GM23248 (cell line): Measurements from ENCODE around the gene GRID2IP. TPM values are rescaled to one million over a fixed set of nuclear protein-coding genes. Genes with fewer than 3 reads are reported as not detected.

ENCODE experiments used
- DNase-seq: peaks from one replicate; pipeline ENCODE4 v3.0.0-alpha.2; 2015
- H2AFZ ChIP-seq: fragments of 200-600 bp; sonication (generic); 2 replicates; pipeline ENCODE4 v1.6.1; 2016; ENCODE audit warnings: antibody characterized with exemption
- H3F3A ChIP-seq: fragments of 200-600 bp; sonication (generic); 2 replicates; pipeline ENCODE4 v1.6.1; 2016; ENCODE audit warnings: mild to moderate bottlenecking, antibody characterized with exemption, mixed run types; ENCODE audit not compliant: insufficient read depth
- H3K27ac ChIP-seq: fragments of 200-600 bp; sonication (generic); 2 replicates; pipeline ENCODE4 v1.5.1; 2016; ENCODE audit warnings: mild to moderate bottlenecking
- H3K27me3 ChIP-seq: fragments of 200-600 bp; sonication (generic); replicated peaks from 2 replicates; pipeline ENCODE4 v1.6.1; 2016; ENCODE audit warnings: mild to moderate bottlenecking; ENCODE audit not compliant: insufficient read depth
- H3K36me3 ChIP-seq: fragments of 200-600 bp; sonication (generic); 2 replicates; pipeline ENCODE4 v1.6.1; 2016; ENCODE audit warnings: low read depth, mild to moderate bottlenecking
- H3K4me1 ChIP-seq: fragments of 200-600 bp; sonication (generic); 2 replicates; pipeline ENCODE4 v1.6.1; 2016; ENCODE audit warnings: mild to moderate bottlenecking; ENCODE audit not compliant: insufficient read depth
- H3K4me2 ChIP-seq: fragments of 200-600 bp; sonication (generic); one replicate; pipeline ENCODE4 v1.6.1; 2016; ENCODE audit warnings: mild to moderate bottlenecking; ENCODE audit not compliant: unreplicated experiment
- H3K4me3 ChIP-seq: fragments of 200-600 bp; sonication (generic); 2 replicates; pipeline ENCODE4 v1.5.1; 2016; ENCODE audit warnings: mild to moderate bottlenecking
- H3K79me2 ChIP-seq: fragments of 200-600 bp; sonication (generic); 2 replicates; pipeline ENCODE4 v1.6.1; 2016; ENCODE audit warnings: mild to moderate bottlenecking; ENCODE audit not compliant: insufficient read depth
- H3K9ac ChIP-seq: fragments of 200-600 bp; sonication (generic); 2 replicates; pipeline ENCODE4 v1.6.1; 2016; ENCODE audit warnings: mild to moderate bottlenecking
- H3K9me2 ChIP-seq: fragments of 200-600 bp; sonication (generic); 2 replicates; pipeline ENCODE4 v1.6.1; 2016; ENCODE audit warnings: mixed run types, mild to moderate bottlenecking, moderate library complexity; ENCODE audit not compliant: insufficient read depth
- H3K9me3 ChIP-seq: fragments of 200-600 bp; sonication (generic); one replicate; pipeline ENCODE4 v1.6.1; 2017; ENCODE audit warnings: low read depth
- H4K20me1 ChIP-seq: fragments of 200-600 bp; sonication (generic); 2 replicates; pipeline ENCODE4 v1.6.0; 2016; ENCODE audit not compliant: insufficient read depth
- EZH2 ChIP-seq: fragments of 200-600 bp; sonication (generic); IDR thresholded peaks from 2 replicates; pipeline ENCODE4 v1.6.1; 2018; ENCODE audit warnings: antibody characterized with exemption, mild to moderate bottlenecking; ENCODE audit not compliant: insufficient read depth, poor library complexity, severe bottlenecking
- EZH2phosphoT487 ChIP-seq: fragments of 200-600 bp; sonication (generic); IDR thresholded peaks from 2 replicates; pipeline ENCODE4 v1.6.1; 2018; ENCODE audit warnings: antibody characterized with exemption, moderate library complexity, mild to moderate bottlenecking, low read depth; ENCODE audit not compliant: insufficient read depth
- WGBS, 2 experiments: methylation state at CpG; one replicate each; pipeline ENCODE4 v1.1.6; 2015 to 2017; ENCODE audit warnings: low lambda C conversion rate in 2 of 2, low coverage in 1 of 2; ENCODE audit errors: missing lambda C conversion rate in 2 of 2; 5-methylcytosine and 5-hydroxymethylcytosine counted together
- in situ Hi-C: fragments of 300-500 bp; cut with MboI; formaldehyde crosslinking; loops from 2 replicates; pipeline ENCODE4 v1.15.0; 2020
- polyA plus RNA-seq: library from polyadenylated mRNA; unstranded; fragments of >200 nt; fragmentation: Nextera tagmentation; extraction: Ambion mirVana; gene quantifications from 2 replicates; pipeline ENCODE4 v1.2.1, GENCODE V29; 2016
- total RNA-seq: library from RNA; depleted of rRNA; stranded (reverse); fragments of >200 nt; shearing (Covaris generic); gene quantifications from 2 replicates; pipeline ENCODE4 v1.2.3, GENCODE V29; 2014; rRNA removed

The GRID2IP gene
- total and polyA plus RNA-seq, 2 experiments from 2014 or later, result not detected

GRCh38 chr7:6447581-6448199, 103.6 kb downstream of the GRID2IP start, which contains the start of gene DAGLB:
Gene DAGLB, minus strand, starts transcription at chr7:6447954. Its CDS starts 112 bp downstream, at chr7:6447842.
- Histone ChIP-seq H4K20me1 (no peaks in the 10 kb centered on the region), H2AFZ (peak within 1 kb of the TSS; percentile 73), H3K27ac (peak within 1 kb of the TSS; percentile 95), H3K9me2 (no peaks in the 10 kb centered on the region), H3K4me3 (peak within 1 kb of the TSS; percentile 89), H3K27me3 (no peaks in the 10 kb centered on the region), H3F3A (peaks cover 35% of the 10 kb centered on the region), H3K36me3 (peaks cover 18% of the 10 kb centered on the region; the same call in 1 of the 2 replicates), H3K9me3 (no peaks in the 10 kb centered on the region), H3K4me2 (peak within 1 kb of the TSS; percentile 72), H3K79me2 (peaks cover 37% of the 10 kb centered on the region), H3K9ac (peak within 1 kb of the TSS; percentile 94), H3K4me1 (peaks cover 29% of the 10 kb centered on the region)
- WGBS, 2 experiments, result 0 to 1% methylated on average over 50 to 61 of the region's 61 CpGs
- DNase-seq, result peak; percentile 98
- TF ChIP-seq EZH2phosphoT487 (no peak), EZH2 (no peak)
- in situ Hi-C loops, result no loop called here

Other genes starting within 250 kb of the GRID2IP start
- gene FAM220A, start 202.5 kb downstream of the GRID2IP start, total RNA-seq, result 18.0 and 23.7 TPM in 2 replicates
- 21.0 and 21.1 TPM in 2 replicates for gene FAM220A, start 202.5 kb downstream of the GRID2IP start, polyA plus RNA-seq
- 68.8 and 95.4 TPM in 2 replicates for gene RAC1, start 176.9 kb downstream of the GRID2IP start, total RNA-seq
- 612 and 613 TPM in 2 replicates for gene RAC1, start 176.9 kb downstream of the GRID2IP start, polyA plus RNA-seq
- gene DAGLB, start 103.5 kb downstream of the GRID2IP start, total RNA-seq, result 31.7 and 37.6 TPM in 2 replicates
- gene DAGLB, start 103.5 kb downstream of the GRID2IP start, polyA plus RNA-seq, result 24.8 and 26.7 TPM in 2 replicates
- gene KDELR2, start 67.3 kb downstream of the GRID2IP start, total RNA-seq, result 275 and 319 TPM in 2 replicates
- gene KDELR2, start 67.3 kb downstream of the GRID2IP start, polyA plus RNA-seq, result 686 and 702 TPM in 2 replicates
- gene ZDHHC4, start 26.0 kb upstream of the GRID2IP start, total RNA-seq, result 52.5 and 55.4 TPM in 2 replicates
- 68.8 and 72.6 TPM in 2 replicates for gene ZDHHC4, start 26.0 kb upstream of the GRID2IP start, polyA plus RNA-seq
- gene INTS15, start 38.6 kb upstream of the GRID2IP start, total RNA-seq, result 14.4 and 17.9 TPM in 2 replicates
- 11.1 and 11.3 TPM in 2 replicates for gene INTS15, start 38.6 kb upstream of the GRID2IP start, polyA plus RNA-seq
- 0.22 and 0.51 TPM in 2 replicates for gene ZNF853, start 64.1 kb upstream of the GRID2IP start, total RNA-seq
- gene ZNF853, start 64.1 kb upstream of the GRID2IP start, polyA plus RNA-seq, result not detected in 2 replicates
- gene ZNF316, start 85.9 kb upstream of the GRID2IP start, total RNA-seq, result 14.3 and 28.6 TPM in 2 replicates
- 1.1 and 1.2 TPM in 2 replicates for gene ZNF316, start 85.9 kb upstream of the GRID2IP start, polyA plus RNA-seq
- 19.9 and 21.9 TPM in 2 replicates for gene ZNF12, start 155.5 kb upstream of the GRID2IP start, total RNA-seq
- gene ZNF12, start 155.5 kb upstream of the GRID2IP start, polyA plus RNA-seq, result 12.9 and 13.0 TPM in 2 replicates
- 0.76 TPM in 1 of 2 replicates, not detected in the other for gene RSPH10B2, start 202.6 kb upstream of the GRID2IP start, total RNA-seq
- gene RSPH10B2, start 202.6 kb upstream of the GRID2IP start, polyA plus RNA-seq, result not detected in 2 replicates